NCI-H128 (cell line): ENCODE measurements around the gene NUP210.
"Not testable (repeated sequence)": the region's sequence is repeated elsewhere in the genome, so short reads cannot be mapped to it uniquely, and the experiment has no call there.

Experiments used
- DNase-seq: peaks from one replicate; lab custom pipeline; 2025; ENCODE audit not compliant: unreplicated experiment; lab: John Stamatoyannopoulos, UW

NUP210 gene

GRCh38 chr3:13430411-13430875 is 10.3 kb upstream of the NUP210 start:
- DNase-seq, result not testable (repeated sequence)

- no peak for DNase-seq
These were observed 9.6 kb upstream of the NUP210 start for GRCh38 chr3:13429631-13430291.

- not testable (repeated sequence) for DNase-seq
These were observed 8.6 kb upstream of the NUP210 start for GRCh38 chr3:13428678-13429077.

- DNase-seq, result no peak
These were observed 7.8 kb upstream of the NUP210 start for GRCh38 chr3:13427662-13428603.

GRCh38 chr3:13426591-13426990 is 6.5 kb upstream of the NUP210 start:
- no peak for DNase-seq

GRCh38 chr3:13425689-13426088 is 5.6 kb upstream of the NUP210 start:
- no peak for DNase-seq

- no peak for DNase-seq
These were observed 4.9 kb upstream of the NUP210 start for GRCh38 chr3:13424865-13425617.

- no peak for DNase-seq
These were observed 4.2 kb upstream of the NUP210 start for GRCh38 chr3:13424141-13424844.

GRCh38 chr3:13420831-13421765 is 976 bp upstream of the NUP210 start:
- DNase-seq, result no peak

- no peak for DNase-seq
These were observed 547 bp downstream of the NUP210 start for GRCh38 chr3:13419505-13420044.

GRCh38 chr3:13417166-13417947 is 2.8 kb downstream of the NUP210 start:
- no peak for DNase-seq

GRCh38 chr3:13415997-13416793 is 3.9 kb downstream of the NUP210 start:
- no peak for DNase-seq

GRCh38 chr3:13415236-13415986 is 4.7 kb downstream of the NUP210 start:
- no peak for DNase-seq

GRCh38 chr3:13414040-13414729 is 5.9 kb downstream of the NUP210 start:
- DNase-seq, result no peak

- no peak for DNase-seq
These were observed 8.8 kb downstream of the NUP210 start for GRCh38 chr3:13411186-13411860.

- DNase-seq, result no peak
These were observed 11.2 kb downstream of the NUP210 start for GRCh38 chr3:13408890-13409289.
